GM19328 (cell line): ENCODE results near the gene MLH1.

Experiments
- ATAC-seq: cut with Tn5 transposase; IDR thresholded peaks from one replicate; pipeline ENCODE4 v1.9.1; 2021; ENCODE audit warnings: mild to moderate bottlenecking, moderate library complexity; ENCODE audit not compliant: unreplicated experiment

The MLH1 gene

GRCh38 chr3:36973139-36973538, 20.2 kb upstream of the MLH1 start:
- no peak for ATAC-seq

GRCh38 chr3:36981006-36981405, 12.3 kb upstream of the MLH1 start:
- ATAC-seq: no peak

DNA sequence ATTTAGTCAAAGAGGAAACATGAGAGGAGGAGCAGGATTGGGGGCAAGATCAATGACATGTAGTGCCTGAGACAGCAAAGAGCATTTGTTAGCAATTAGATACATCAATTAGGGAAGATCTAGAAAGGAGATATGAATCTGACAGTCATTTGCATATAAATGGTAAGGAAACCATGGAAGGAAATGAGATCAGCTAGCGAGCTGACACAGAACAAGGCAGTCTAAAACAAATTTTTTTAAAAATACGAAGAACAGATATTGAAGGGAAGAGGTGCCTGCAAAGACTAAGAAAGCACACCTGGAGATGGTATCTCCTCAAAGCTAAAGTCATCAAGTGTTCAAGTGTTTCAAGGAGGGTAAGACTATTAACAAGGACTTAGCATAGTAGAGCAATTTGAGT, 5.0 kb upstream of the MLH1 start:
- no peak for ATAC-seq

DNA sequence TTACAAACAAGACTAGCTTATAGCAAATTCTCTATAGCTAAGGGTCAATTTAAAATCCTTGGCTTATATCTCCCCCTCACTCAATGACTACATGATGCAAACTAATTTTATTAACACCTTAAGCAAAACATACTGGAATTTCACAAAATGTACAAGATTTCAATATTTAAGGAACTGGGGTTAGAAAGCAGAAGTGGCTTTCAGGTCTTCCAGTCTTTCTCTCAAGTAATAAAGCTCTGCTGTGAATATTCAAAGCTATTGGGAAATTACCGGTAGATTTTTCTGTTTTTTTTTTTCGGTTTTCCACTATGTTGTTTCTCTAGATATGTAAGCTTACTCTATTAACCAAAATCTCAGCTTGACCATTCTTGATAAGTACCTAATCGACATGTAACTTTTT, 4.3 kb upstream of the MLH1 start:
- ATAC-seq: no peak

DNA sequence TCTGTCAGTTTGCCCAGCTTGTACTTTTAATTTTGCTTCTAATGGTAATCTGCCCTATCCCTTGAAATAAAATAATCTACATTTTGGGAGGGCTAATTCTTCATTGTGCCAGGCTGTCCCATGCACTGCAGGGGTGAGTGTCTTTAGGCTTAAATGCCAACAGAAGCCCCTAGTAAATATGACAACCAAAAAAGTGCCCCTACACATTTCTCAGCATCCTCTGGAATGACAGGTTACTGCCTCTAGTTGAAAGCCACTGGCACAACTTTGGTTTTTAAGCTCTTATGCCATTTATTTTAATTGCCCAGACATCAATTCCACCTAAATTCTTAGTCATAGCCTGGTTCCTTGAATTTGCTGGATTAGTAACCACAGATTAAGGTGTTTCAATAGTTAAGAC, 3.8 kb upstream of the MLH1 start:
- no peak for ATAC-seq

DNA sequence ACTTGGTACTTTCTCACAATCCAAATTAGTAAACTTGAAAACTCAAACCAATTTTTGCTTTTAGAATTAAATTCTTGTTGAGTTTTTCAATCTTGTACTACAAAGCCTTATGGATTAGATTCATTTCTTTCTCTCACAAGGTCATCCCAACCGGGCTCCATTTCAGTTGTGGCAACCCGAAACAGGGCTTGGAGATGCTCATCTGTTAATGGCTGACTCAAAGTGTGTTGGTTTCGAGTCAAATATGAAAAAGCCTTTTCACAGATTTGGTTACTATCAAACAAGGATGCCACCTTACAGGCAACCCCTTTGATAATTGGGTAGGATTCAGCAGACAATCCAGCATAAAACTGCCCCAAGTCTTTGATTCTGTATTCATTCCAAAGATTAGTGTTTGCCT, 2.2 kb upstream of the MLH1 start:
- no peak for ATAC-seq

- ATAC-seq: no peak
Measured at GRCh38 chr3:36991923-36992805, 1.2 kb upstream of the MLH1 start.

DNA sequence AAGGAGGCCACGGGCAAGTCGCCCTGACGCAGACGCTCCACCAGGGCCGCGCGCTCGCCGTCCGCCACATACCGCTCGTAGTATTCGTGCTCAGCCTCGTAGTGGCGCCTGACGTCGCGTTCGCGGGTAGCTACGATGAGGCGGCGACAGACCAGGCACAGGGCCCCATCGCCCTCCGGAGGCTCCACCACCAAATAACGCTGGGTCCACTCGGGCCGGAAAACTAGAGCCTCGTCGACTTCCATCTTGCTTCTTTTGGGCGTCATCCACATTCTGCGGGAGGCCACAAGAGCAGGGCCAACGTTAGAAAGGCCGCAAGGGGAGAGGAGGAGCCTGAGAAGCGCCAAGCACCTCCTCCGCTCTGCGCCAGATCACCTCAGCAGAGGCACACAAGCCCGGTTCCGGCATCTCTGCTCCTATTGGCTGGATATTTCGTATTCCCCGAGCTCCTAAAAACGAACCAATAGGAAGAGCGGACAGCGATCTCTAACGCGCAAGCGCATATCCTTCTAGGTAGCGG, 452 bp upstream of the MLH1 start, which contains the start of gene EPM2AIP1:
EPM2AIP1 (minus strand) TSS at position 326 of the 520 bp plus-strand sequence; CDS start at position 272, 54 bp downstream.
- ATAC-seq: peak; percentile 84

GRCh38 chr3:37014620-37015019, 21.3 kb downstream of the MLH1 start:
- no peak for ATAC-seq

DNA sequence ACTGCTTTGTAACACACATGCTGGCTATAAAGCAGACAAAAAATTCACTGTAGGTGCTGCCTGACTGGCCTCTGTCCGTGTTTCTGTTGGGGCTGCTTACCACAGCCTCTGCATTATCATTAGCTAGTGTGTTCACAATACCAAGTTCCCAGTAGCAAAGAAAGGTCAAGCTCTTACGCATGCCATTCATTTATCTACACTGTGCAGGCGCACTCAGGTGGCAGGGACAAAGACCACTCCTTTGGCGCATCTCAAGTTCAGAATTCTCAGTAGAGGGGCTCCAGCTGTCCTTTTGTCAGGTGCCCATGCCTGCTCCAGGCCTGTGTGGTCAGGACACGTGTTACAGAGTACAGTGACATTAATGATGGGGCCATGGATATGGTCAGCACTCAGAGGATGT, 22.3 kb downstream of the MLH1 start:
- no peak for ATAC-seq

DNA sequence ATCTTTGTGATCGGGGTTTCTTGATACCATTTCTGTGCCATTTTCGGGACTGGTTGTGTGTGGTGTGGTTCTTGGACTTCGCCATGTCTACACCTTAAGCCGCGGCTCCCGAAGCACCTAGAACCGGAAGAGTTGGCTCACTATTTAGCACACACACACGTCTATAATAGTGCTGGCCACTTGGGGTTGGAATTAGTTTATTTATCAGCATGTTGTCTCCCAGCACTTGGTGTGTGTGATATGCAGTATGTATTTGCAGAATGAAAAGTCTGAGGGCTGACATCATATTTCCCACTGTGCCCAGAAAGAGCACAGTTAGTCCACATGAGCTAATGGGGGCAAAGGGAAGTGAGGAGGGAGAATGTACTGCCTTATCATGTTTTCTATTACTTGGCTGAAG, 23.6 kb downstream of the MLH1 start:
- ATAC-seq: no peak

- no peak for ATAC-seq
Measured at GRCh38 chr3:37017683-37018082, 24.4 kb downstream of the MLH1 start.

GRCh38 chr3:37024092-37024491, 30.8 kb downstream of the MLH1 start:
- no peak for ATAC-seq

DNA sequence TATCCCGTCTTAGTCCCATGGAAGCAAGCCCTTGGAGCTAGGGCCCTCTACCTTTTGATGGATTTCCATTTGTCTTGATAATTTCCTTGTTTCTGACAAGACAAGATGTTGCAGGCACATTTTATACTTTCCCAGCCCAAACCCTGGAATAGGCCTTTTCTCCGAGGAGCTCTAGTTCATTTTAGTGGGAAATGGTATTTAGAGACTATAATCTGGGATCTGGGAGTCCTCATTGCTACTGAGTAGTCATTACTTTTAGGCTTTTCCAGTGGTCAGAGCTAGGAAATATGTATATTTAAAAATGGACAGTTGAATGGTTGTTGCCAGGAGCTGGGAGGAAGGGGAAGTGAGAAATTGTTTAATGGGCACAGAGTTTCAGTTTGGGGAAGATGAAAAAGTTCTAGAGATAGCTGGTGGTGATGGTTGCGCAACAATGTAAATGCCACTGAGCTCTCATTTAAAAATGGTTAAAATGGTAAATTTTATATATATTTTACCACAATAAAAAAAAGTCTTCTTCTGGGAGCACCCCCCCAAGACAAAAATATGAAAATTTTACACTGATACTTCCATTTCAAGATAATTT, 31.6 kb downstream of the MLH1 start:
- ATAC-seq: no peak

GRCh38 chr3:37025561-37026335, 32.4 kb downstream of the MLH1 start:
- no peak for ATAC-seq

DNA sequence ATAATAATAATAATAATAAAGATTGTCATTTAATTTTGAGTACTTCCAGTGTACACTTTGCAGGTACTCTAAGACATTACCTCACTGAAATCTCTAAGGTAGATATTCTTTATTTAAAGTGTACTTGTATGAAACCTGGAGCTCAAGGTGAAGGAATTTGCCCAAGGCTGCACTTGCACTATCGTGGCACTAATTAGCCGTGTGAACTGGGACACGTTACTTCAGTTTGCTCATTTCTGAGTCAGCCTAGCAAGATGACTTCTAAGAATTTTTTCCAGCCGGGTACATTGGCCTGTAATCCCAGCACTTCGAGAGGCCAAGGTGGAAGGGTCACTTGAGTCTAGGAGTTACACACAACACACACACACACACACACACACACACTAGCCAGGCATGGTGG, 33.5 kb downstream of the MLH1 start:
- no peak for ATAC-seq

GRCh38 chr3:37028329-37028728, 35.0 kb downstream of the MLH1 start:
- no peak for ATAC-seq

- no peak for ATAC-seq
Measured at GRCh38 chr3:37029111-37029510, 35.8 kb downstream of the MLH1 start.

GRCh38 chr3:37029516-37030163, 36.3 kb downstream of the MLH1 start:
- ATAC-seq: no peak

GRCh38 chr3:37030588-37030987, 37.3 kb downstream of the MLH1 start:
- ATAC-seq: no peak

DNA sequence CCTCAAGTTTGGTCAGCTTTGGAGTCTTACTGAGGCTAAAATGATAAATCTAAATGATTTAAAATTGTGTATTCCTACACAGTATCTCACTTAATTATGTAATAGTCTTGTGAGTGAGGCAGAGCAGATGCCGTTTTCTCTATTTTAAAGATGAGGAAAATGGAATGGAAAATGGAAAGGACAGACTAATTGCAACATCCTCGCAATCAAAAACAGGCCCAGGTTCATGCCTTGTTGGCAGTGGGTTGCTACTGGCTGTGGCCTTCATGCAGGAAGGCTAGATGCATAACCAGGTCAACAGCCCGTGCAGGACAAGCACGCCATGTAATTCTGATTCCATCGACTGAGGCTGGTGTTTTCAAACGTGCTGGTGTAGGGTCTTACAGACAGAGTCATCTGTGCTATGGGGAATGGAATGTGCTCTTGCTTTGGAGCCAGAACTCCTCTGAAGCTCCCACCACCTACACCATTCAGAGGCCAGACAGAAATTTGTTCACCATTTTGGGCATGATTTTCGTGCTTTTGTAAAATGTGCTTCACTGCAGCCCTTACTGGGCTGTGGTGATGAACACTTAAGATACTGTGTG, 37.9 kb downstream of the MLH1 start:
- ATAC-seq: no peak
